NCI-H1417 (cell line): ENCODE measurements around the gene DEFB121.

Experiments
- DNase-seq, 3 experiments: peaks; one replicate each; lab custom pipeline; 2025; lab: John Stamatoyannopoulos, UW

DEFB121 gene

DNA sequence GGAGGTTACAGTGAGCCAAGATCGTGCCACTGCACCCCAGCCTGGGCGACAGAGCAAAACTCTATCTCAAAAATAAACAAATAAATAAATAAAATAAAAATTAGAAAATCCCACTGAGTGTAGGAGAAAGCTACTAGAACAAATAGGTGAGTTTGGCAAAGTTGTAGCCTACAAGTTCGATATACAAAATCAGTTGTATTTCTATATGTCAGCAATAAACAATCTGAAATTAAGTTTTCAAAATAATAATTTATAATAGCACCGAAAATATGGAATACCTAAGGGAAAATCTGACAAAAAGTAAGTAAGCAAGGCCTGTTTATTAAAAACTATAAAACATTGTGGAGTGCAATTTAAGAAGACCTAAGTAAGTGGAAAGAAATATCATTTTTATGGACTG lies 42.7 kb downstream of the DEFB121 start:
- no peak for DNase-seq

DNA sequence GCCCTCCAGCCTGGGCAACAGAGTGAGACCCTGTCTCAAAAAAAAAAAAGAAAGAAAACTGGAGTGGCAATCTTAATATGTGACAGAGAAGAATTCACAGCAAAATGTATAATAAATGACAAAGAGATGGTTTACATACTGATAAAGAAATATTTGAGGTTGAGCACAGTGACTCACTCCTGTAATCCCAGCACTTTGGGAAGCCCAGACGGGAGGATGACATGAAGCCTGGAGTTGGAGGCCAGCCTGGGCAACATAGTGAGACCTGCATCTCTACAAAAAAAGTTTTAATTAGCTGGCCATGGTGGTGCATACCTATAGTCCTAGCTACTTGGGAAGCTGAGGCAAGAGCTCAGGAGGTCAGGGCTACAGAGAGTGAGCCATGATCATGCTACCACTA lies 50.0 kb downstream of the DEFB121 start:
- no peak for DNase-seq
